GM12875 (cell line): ENCODE data around the gene MRFAP1L1.

Experiments used
- H3K4me3 ChIP-seq: one replicate; pipeline ENCODE4 v1.5.1; 2011; ENCODE audit warnings: low read depth, low read length, control low read depth
- CTCF ChIP-seq: IDR thresholded peaks from 2 replicates; pipeline ENCODE4 v1.5.1; 2011; ENCODE audit warnings: low read depth, mild to moderate bottlenecking, control low read depth, inconsistent platforms, low read length, moderate library complexity, borderline replicate concordance; ENCODE audit not compliant: insufficient read depth

Gene MRFAP1L1

GRCh38 chr4:6746721-6747293 lies 37.1 kb upstream of the MRFAP1L1 start:
- no peak for TF ChIP-seq CTCF
- no peak overlapping the region for H3K4me3 ChIP-seq

- no peak overlapping the region for H3K4me3 ChIP-seq
- no peak for TF ChIP-seq CTCF
Observed at GRCh38 chr4:6742989-6743388, 33.3 kb upstream of the MRFAP1L1 start.

- no peak for TF ChIP-seq CTCF
Observed at GRCh38 chr4:6742507-6742906, 32.8 kb upstream of the MRFAP1L1 start.

GRCh38 chr4:6740347-6740746 lies 30.7 kb upstream of the MRFAP1L1 start:
- H3K4me3 ChIP-seq: no peak overlapping the region
- TF ChIP-seq CTCF: no peak

More at GRCh38 chr4:6742507-6742906, 32.8 kb upstream of the MRFAP1L1 start:
- H3K4me3 ChIP-seq: no peak overlapping the region

- no peak overlapping the region for H3K4me3 ChIP-seq
- TF ChIP-seq CTCF: no peak
Observed at GRCh38 chr4:6739920-6740319, 30.3 kb upstream of the MRFAP1L1 start.

- TF ChIP-seq CTCF: no peak
- H3K4me3 ChIP-seq: no peak overlapping the region
Observed at GRCh38 chr4:6734165-6734786, 24.6 kb upstream of the MRFAP1L1 start.

GRCh38 chr4:6733358-6734164 lies 23.9 kb upstream of the MRFAP1L1 start:
- no peak for TF ChIP-seq CTCF
- H3K4me3 ChIP-seq: no peak overlapping the region
